Right ventricle myocardium superior (tissue), 1 donor: ENCODE data around the gene ZBTB32. TPM values are rescaled to one million over a fixed set of nuclear protein-coding genes. Genes with fewer than 3 reads are reported as not detected.
"Not testable (repeated sequence)": the region's sequence is repeated elsewhere in the genome, so short reads cannot be mapped to it uniquely, and the experiment has no call there.

Source experiments
- ATAC-seq: fragments of 200-7000 bp; cut with Tn5 transposase; one replicate; pipeline ENCODE4 v1.9.1; 2020; ENCODE audit warnings: mild to moderate bottlenecking; ENCODE audit not compliant: poor library complexity
- DNase-seq: peaks from one replicate; pipeline ENCODE4 v3.0.0-alpha.2; 2020
- intact Hi-C: fragments of 100-400 bp; cut with DNase I; formaldehyde crosslinking; loops from one replicate; pipeline ENCODE4 v1.11.2; 2022
- total RNA-seq: library from RNA; stranded (reverse); fragmentation: NEBNext Ultra II Directional; extraction: Animal tissue kit (Norgen Biotek cat#: 25700); gene quantifications from one replicate; pipeline ENCODE4 v1.2.1, GENCODE V29; 2021
- donor health status: DM: no; HTN: yes; CAD: no; lungs with severe emphysema.

ZBTB32 gene
- total RNA-seq, 1 donor from 2014 or later = not detected

DNA sequence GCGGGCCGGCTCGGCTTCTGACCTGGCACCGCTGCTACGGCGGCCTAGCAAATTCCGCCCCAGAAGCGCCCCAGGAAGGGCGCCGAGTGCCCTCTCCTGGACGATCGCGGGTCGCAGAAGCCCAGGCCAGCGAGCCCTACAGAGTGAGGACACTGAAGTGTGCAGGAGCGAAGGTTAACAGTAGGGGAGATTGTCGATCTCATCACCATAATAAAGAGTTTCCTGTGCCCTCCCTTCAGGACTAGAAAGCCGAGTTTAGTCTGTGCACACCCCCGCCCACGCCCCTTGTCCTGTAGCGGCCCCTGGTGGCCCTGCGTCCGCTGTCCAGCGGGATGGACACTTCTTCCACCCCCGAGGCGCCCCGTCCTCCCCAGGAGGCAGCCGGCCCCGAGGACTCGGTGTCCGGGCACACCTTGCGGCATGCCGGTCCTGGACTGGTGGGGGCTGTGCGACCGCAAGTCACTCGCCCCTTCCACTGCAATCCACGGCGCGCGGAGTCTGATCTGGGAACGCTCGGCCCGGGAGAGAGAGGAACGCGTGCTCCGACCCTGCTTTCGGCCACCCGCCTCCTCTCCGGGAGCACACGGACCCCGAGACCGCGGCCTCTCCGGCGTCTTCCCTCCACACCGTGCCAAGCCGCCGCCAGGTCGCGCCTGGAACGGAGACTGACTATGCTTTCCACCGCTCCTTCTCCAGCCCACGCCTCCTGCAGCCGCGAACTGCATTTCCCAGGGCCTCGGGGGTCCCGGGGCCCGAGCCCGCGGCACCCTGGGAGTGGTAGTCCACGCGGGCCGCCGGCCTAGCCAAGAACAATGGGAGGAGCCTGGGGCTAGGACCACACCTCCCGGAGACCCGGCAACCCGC is 12.7 kb downstream of the ZBTB32 start:
- intact Hi-C loops = loop anchor here (2.0 to 10.0 kb wide), 3 partner anchors 22 to 218 kb away; partner anchors contain the start of genes LRFN3 and TMEM147
- DNase-seq (peak; percentile 97), ATAC-seq (peak; percentile 95)

DNA sequence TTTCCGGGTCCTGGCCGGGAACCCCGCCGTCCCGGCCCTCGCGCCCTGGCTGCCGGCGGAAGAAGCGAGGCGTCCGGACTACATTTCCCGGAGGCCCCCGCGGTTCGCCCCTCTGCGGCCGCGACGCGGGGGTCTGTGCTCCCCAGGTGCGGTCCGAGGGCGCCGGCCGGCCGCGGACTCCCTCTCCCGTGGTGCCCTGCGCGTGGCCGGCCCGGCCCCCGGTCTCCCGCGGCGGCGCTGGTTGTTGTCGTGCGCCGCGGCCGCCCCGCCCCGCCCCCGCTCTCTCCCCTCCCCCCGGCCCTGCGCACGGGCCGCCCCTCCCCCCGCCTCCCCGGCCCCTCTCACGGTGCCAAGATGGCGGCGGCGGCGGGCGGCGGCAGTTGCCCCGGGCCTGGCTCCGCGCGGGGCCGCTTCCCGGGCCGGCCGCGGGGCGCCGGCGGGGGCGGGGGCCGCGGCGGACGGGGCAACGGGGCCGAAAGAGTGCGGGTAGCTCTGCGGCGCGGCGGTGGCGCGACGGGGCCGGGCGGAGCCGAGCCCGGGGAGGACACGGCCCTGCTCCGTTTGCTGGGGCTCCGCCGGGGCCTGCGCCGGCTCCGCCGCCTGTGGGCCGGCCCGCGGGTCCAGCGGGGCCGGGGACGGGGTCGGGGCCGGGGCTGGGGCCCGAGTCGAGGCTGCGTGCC is 13.4 kb downstream of the ZBTB32 start, which contains the start of gene KMT2B:
Gene KMT2B (plus strand): TSS at position 339 of the 680 bp plus-strand sequence. CDS start 16 bp downstream, at position 355.
- DNase-seq = no peak
- ATAC-seq = peak; percentile 82
- intact Hi-C loops = loop anchor here (2.0 to 10.0 kb wide), 3 partner anchors 23 to 217 kb away; partner anchors contain the start of genes LRFN3 and TMEM147

DNA sequence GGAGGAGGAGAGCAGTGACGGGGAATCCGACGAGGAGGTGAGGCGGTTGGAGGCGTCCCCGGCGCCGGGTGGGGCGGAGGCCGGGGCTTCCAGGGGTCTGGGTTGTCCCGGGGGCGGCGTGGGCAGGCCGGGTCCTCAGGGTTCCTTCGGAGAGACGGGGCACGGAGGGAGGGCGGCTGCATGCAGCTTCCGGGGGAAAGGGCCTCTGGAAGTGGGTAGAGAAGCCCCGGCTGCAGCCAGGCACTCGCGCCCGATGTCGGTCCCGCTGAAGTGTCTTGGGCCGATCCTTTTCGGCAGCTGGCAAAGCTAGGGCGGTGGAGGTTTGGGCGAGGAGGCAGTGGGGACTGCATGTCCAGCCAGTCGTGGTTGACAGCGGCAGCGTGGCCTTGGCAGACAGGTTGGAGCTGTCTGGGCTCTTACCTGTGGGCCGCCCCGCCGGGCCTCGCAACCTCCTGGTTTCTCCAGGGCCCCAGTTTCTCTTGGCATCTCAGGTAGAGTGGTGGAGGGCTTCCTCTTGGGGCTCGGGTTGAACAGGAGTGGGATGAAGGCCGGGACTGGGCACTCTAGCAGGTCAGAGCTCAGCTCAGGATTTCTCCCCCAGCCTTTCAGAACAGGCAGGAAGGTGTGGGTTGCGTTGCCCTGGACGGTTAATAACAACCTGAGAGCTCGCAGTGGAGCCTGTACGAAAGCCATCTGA is 14.1 kb downstream of the ZBTB32 start:
- DNase-seq (no peak), ATAC-seq (no peak)
- intact Hi-C loops = loop anchor here (10.0 kb wide), 2 partner anchors 174 to 216 kb away; partner anchors contain the start of genes LRFN3 and TMEM147

DNA sequence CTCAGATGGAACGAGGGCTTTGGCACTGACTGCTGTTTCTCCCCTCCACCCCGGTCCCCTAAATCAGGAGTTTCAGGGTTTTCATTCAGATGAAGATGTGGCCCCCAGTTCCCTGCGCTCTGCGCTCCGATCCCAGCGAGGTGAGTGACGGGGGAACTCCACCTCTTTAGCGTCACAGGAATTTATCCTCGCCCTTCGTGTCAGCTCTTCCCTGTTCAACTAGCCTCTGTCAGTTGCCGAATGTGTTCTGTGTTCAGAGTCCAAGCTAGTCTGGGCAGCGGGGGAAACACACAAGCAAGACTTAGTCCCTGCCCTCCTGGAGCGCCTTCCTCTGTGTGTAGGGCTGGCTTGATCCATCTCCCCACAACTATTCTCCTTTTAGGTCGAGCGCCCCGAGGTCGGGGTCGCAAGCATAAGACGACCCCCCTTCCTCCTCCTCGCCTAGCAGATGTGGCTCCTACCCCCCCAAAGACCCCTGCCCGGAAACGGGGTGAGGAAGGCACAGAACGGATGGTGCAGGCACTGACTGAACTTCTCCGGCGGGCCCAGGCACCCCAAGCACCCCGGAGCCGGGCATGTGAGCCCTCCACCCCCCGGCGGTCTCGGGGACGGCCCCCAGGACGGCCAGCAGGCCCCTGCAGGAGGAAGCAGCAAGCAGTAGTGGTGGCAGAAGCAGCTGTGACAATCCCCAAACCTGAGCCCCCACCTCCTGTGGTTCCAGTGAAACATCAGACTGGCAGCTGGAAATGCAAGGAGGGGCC is 15.2 kb downstream of the ZBTB32 start:
- DNase-seq (no peak), ATAC-seq (no peak)
- intact Hi-C loops = loop anchor here (10.0 kb wide), 2 partner anchors 175 to 215 kb away; partner anchors contain the start of genes LRFN3 and TMEM147

DNA sequence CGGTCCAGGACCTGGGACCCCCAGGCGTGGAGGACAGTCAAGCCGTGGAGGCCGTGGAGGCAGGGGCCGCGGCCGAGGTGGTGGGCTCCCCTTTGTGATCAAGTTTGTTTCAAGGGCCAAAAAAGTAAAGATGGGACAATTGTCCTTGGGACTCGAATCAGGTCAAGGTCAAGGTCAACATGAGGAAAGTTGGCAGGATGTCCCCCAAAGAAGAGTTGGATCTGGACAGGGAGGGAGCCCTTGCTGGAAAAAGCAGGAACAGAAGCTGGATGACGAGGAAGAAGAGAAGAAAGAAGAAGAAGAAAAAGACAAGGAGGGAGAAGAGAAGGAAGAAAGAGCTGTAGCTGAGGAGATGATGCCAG is 15.8 kb downstream of the ZBTB32 start:
- DNase-seq (no peak), ATAC-seq (no peak)
- intact Hi-C loops = no loop called here

DNA sequence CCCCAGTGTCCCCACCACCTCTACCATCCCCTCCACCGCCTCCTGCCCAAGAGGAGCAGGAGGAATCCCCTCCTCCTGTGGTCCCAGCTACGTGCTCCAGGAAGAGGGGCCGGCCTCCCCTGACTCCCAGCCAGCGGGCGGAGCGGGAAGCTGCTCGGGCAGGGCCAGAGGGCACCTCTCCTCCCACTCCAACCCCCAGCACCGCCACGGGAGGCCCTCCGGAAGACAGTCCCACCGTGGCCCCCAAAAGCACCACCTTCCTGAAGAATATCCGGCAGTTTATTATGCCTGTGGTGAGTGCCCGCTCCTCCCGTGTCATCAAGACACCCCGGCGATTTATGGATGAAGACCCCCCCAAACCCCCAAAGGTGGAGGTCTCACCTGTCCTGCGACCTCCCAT is 16.3 kb downstream of the ZBTB32 start:
- DNase-seq = no peak
- intact Hi-C loops = no loop called here
- no peak for ATAC-seq

DNA sequence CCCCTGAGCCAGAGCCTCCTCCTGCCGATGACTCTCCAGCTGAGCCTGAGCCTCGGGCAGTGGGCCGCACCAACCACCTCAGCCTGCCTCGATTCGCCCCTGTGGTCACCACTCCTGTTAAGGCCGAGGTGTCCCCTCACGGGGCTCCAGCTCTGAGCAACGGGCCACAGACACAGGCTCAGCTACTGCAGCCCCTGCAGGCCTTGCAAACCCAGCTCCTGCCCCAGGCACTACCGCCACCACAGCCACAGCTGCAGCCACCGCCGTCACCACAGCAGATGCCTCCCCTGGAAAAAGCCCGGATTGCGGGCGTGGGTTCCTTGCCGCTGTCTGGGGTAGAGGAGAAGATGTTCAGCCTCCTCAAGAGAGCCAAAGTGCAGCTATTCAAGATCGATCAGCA is 17.0 kb downstream of the ZBTB32 start:
- intact Hi-C loops = no loop called here
- no peak for ATAC-seq
- no peak for DNase-seq

DNA sequence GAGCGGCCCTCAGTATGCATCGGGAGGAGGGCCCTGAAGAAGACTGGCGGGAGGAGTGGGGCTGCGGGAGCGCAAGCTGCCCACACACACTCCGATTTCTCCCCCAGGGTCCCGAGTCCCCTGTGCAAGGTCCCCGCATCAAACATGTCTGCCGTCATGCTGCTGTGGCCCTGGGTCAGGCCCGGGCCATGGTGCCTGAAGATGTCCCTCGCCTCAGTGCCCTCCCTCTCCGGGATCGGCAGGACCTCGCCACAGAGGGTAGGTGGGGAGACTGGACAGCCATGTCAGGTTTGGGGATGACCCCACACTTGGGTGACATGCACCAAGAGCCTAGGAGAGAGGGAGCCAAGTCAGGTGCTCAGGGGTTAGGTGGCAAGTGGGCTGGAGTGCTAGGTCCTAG is 18.1 kb downstream of the ZBTB32 start:
- ATAC-seq (no peak), DNase-seq (no peak)
- intact Hi-C loops = no loop called here

DNA sequence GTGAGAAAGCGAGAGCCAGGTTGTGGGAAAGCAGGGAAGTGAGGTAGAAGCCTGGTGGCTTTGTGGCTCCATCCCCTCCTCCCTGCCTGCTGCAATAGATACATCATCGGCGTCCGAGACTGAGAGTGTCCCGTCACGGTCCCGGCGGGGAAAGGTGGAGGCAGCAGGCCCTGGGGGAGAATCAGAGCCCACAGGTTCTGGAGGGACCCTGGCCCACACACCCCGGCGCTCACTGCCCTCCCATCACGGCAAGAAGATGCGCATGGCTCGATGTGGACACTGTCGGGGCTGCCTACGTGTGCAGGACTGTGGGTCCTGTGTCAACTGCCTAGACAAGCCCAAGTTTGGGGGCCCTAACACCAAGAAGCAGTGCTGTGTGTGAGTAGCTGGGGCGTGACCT is 18.5 kb downstream of the ZBTB32 start:
- intact Hi-C loops = no loop called here
- DNase-seq (no peak), ATAC-seq (no peak)

DNA sequence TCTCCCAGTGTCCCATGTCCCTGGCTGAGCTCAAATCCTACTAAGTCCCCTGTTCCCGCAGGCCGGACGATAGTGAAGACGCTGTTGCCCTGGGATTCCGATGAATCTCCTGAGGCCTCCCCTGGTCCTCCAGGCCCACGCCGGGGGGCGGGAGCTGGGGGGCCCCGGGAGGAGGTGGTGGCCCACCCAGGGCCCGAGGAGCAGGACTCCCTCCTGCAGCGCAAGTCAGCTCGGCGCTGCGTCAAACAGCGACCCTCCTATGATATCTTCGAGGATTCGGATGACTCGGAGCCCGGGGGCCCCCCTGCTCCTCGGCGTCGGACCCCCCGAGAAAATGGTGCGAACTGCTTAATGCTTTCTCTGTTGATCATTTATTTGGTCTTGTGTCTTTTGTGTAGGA is 19.3 kb downstream of the ZBTB32 start:
- ATAC-seq = no peak
- intact Hi-C loops = no loop called here
- no peak for DNase-seq

DNA sequence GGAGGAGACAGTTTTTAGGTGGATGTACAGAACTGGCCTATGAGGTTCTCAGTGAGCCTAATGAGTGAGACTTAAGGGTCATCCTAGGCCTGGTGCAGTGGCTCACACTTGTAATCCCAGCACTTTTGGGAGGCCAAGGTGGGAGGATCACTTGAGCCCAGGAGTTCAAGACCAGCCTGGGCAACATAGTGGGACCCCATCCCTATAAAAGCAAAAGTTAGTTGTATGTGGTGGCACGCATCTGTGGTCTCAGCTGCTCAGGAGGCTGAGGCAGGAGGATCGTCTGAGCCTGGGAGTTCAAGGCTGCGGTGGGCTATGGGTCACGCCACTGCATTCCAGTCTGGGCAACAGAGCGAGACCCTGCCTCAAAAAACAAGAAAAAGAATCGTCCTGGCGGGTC is 19.8 kb downstream of the ZBTB32 start:
- ATAC-seq, DNase-seq, intact Hi-C loops: not testable (repeated sequence)

DNA sequence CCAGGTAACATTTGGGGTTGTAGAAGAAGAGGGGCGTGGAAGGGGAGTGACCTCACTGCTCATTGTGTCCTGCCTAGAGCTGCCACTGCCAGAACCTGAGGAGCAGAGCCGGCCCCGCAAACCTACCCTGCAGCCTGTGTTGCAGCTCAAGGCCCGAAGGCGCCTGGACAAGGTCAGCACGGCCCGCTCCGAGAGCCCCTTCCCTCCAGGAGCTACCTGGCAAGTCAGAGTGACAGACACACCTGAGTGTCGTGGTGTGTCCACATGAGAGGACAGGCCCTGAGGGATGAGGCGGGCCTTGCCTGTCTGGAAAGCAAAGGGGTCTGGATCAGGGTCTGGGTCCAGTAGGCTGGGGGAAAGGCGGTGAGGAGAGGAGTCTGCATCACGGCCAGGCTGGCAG is 20.2 kb downstream of the ZBTB32 start:
- intact Hi-C loops = no loop called here
- ATAC-seq (no peak), DNase-seq (no peak)

DNA sequence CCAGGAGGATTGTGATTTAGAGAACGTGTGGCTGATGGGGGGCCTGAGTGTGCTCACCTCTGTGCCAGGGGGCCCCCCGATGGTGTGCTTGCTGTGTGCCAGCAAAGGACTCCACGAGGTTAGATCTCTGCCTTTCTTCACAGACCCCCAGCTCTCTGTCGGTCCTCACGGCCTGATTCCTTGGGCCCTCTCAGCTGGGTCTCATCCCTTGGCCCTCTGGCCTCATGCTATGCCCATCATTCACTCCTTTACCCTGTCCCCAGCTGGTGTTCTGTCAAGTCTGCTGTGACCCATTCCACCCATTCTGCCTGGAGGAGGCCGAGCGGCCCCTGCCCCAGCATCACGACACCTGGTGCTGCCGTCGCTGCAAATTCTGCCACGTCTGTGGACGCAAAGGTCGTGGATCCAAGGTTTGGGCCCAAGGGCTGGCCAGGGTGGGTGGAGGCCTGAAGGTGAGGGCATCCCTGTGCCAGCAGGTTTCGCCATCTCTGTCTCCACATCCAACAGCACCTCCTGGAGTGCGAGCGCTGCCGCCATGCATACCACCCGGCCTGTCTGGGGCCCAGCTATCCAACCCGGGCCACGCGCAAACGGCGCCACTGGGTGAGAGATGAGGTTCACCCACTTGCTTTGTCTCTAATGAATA is 21.0 kb downstream of the ZBTB32 start:
- intact Hi-C loops = no loop called here
- DNase-seq = no peak
- ATAC-seq = no peak

DNA sequence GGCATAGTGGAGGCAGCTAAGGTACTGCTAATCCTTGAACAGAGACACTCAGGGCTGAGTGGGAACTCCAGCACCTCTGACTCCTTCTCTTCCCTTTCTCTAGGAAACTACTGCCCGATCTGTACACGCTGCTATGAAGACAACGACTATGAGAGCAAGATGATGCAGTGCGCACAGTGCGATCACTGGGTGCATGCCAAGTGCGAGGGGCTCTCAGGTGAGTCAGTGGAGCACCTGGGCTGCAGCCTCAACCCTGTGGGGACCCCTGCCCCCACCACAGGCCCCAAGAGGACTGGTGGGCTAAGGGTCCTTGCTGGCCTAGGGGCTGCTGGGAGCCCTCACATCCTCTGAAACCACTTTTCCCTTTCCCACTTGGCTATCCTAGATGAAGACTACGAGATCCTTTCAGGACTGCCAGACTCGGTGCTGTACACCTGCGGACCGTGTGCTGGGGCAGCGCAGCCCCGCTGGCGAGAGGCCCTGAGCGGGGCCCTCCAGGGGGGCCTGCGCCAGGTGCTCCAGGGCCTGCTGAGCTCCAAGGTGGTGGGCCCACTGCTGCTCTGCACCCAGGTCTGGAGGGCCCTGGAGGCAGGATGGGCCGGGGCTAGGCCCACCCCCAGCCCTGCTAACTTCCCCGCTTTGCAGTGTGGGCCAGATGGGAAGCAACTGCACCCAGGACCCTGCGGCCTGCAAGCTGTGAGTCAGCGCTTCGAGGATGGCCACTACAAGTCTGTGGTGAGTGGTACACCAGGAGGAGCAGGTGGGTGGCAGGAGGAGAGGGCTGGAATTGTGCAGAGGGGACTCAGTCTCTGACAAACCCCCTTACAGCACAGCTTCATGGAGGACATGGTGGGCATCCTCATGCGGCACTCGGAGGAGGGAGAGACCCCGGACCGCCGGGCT is 22.9 kb downstream of the ZBTB32 start:
- intact Hi-C loops = no loop called here
- DNase-seq = peak; percentile 36
- no peak for ATAC-seq

DNA sequence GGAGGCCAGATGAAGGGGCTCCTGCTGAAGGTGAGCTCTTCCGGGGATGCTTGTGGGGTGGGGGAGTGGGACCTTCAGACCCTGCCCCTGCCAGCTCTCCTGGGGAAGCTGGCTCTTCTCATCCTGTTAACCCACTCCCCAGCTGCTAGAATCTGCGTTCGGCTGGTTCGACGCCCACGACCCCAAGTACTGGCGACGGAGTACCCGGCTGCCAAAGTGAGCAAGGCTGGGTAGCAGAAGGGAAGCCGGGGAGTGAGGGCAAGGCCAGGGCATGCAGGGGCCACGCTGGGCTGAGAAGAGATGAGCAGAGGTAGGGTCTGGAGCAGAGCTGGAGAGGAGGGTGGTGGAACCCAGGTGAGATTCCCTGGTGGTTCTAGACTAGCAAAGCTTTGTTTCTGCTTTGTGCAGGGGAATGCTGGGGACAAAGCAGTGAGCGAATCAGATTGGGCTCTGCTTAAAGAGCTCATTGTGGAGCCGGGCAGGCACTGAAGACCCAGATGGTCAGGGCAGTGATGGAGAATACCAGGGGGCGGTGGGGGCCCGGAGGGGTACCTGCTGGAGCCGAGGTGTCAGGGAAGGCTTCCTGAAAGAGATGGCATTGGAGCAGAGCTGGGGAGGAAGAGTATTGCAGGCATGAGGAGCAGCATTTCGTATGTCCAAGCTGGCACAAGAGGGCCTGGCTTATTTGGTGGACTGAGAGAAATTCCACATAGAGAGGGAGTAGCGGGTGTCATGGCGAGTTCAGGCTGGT is 23.8 kb downstream of the ZBTB32 start:
- DNase-seq = no peak
- ATAC-seq = no peak
- intact Hi-C loops = no loop called here

DNA sequence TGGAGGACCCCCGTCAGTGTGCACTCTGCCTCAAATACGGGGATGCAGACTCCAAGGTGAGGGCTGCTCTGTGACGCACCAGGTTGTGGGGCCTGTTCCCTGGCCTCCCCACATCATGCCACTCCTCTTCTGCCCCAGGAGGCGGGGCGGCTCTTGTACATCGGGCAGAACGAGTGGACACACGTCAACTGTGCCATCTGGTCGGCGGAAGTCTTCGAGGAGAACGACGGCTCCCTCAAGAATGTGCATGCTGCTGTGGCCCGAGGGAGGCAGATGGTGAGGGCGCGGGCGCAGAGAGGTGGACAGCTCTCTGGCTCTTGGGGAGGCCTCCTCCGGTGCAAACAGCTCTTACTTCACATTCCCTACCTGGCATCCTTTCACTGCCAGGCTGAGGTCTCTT is 24.7 kb downstream of the ZBTB32 start:
- intact Hi-C loops = no loop called here
- no peak for ATAC-seq
- DNase-seq = no peak
